Pancreas (tissue), 10 donors: ENCODE results near the gene PANX2. TPM values are rescaled to one million over a fixed set of nuclear protein-coding genes. Genes with fewer than 3 reads are reported as not detected.

Source experiments
- ATAC-seq, 4 donors: fragments of 200-7000 bp; cut with Tn5 transposase; one replicate each; pipeline versions ENCODE4 v1.8.0 to v1.9.1; 2020; ENCODE audit warnings: mild to moderate bottlenecking in 4 of 4, moderate library complexity in 4 of 4
- DNase-seq, 6 donors: peaks; one replicate each; pipeline ENCODE4 v3.0.0-alpha.2; 2020
- FAIRE-seq: peaks from 2 replicates; lab custom pipeline; 2012; peaks lifted over from hg19 to GRCh38; lab: Jason Lieb, UNC
- H3K27ac ChIP-seq, 4 donors: fragments of 200-600 bp; sonication (generic); 1 replicate in 3 of 4; 2 replicates in 1 of 4; pipeline versions ENCODE4 v1.5.0 to v1.8.0; 2020
- H3K27me3 ChIP-seq, 4 donors: fragments of 200-600 bp; one replicate each; pipeline ENCODE4 v1.8.0; 2021
- H3K36me3 ChIP-seq, 3 donors: fragments of 200-600 bp; sonication (generic) in 1 of 3; one replicate each; pipeline versions ENCODE4 v1.5.0 to v1.8.0; 2020 to 2021
- H3K4me1 ChIP-seq, 3 donors: fragments of 200-600 bp; one replicate each; pipeline ENCODE4 v1.8.0; 2021
- H3K4me3 ChIP-seq, 4 donors: fragments of 200-600 bp; sonication (generic) in 2 of 4; one replicate each; pipeline versions ENCODE4 v1.5.0 to v1.8.0; 2020 to 2021
- H3K9me3 ChIP-seq, 4 donors: fragments of 200-600 bp; one replicate each; pipeline ENCODE4 v1.8.0; 2021
- CTCF ChIP-seq, 4 donors: fragments of 200-600 bp; sonication (generic) in 3 of 4; IDR thresholded peaks; one replicate each; pipeline versions ENCODE4 v1.5.0 to v1.8.0; 2021; ENCODE audit warnings: antibody characterized with exemption in 4 of 4
- WGBS, 2 donors: extraction: QIAGEN DNeasy Blood & Tissue Kit; methylation state at CpG; one replicate each; pipeline ENCODE4 v1.1.7; 2013; 5-methylcytosine and 5-hydroxymethylcytosine counted together
- intact Hi-C, 3 donors: fragments of 100-400 bp; cut with DNase I; formaldehyde crosslinking; loops; one replicate each; pipeline versions ENCODE4 v1.11.1 to v1.14.2; 2022
- polyA plus RNA-seq, 2 donors: library from polyadenylated mRNA; stranded (reverse); fragments of 200-250 nt; gene quantifications; one replicate each; pipeline ENCODE4 v1.2.3, GENCODE V29; 2013
- total RNA-seq, 6 donors: library from RNA; stranded (reverse); fragmentation: NEBNext Ultra II Directional in 4 of 6; extraction: Animal tissue kit (Norgen Biotek cat#: 25700) in 4 of 6; gene quantifications; one replicate each; pipeline versions ENCODE4 v1.2.1 to v1.2.4, GENCODE V29; 2021 to 2023
- donor health status: healthy with polysubstance abuse.
- donor health status: DM: no; HTN: no; CAD: no; lungs with moderate emphysema.
- donor health status: DM: no; HTN: no; CAD: no.
- donor health status: control.
- donor health status: control.
- donor health status: Bipolar disorder and iron deficiency.
- donor health status: DM: yes; HTN: yes; CAD: no.
- donor health status: DM: no; HTN: no; CAD: no.
- donor health status: DM: no; HTN: no; CAD: no.
- donor health status: DM: yes; HTN: yes; CAD: no.

Gene PANX2
- total and polyA plus RNA-seq, 8 donors: 0.31 to 3.5 (median 0.67) TPM

DNA sequence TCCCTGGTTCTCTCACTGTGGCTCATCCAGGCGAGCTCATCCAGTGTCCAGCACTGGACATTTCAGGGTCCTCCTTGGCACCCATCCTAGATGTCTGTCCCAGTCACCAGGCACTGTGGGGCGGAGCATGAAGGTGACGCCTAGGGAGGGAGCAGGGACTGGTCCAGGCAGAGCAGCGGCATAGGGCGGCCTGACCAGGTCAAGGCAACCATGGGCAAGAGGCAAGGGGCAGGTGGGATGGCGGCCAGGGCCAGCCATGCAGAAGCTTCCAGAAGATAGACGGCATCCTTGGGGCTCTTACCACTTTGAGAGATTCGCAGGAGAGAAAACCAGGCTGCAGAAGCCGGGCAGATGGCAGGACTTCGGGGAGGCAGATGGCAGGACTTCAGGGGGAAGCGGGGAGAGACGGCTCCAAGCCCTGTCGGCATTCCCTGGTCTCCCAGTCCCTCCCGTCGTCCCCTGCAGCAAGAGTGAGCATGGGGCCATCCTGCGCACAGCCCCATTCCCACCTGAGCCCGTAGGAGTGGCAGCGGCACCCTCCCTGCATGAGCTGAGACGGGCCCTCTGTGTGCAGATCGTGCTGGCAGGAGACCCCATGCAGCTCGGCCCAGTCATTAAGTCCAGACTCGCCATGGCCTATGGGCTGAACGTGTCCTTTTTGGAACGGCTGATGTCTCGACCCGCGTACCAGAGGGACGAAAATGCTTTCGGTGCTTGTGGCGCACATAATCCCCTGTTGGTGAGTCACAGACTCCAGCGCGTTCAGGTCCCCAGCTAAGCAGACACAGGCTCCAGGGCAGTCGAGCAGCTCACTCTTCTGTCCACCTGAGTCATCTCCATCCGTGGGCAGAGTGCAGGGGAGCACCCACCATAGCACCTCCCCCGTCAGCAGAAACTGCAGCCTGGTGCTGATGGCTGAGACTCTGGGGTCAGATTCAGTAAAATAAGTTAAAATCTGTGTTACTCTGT, 20.1 kb upstream of the PANX2 start:
- Histone ChIP-seq H3K4me3 (no peak overlapping the region), H3K27ac (no peak overlapping the region), H3K27me3 (no peaks in the 10 kb centered on the region), H3K9me3 (no peaks in the 10 kb centered on the region), H3K4me1 (no peaks in the 10 kb centered on the region), H3K36me3 (no peaks in the 10 kb centered on the region)
- intact Hi-C loops: no loop called here
- FAIRE-seq (no peak), DNase-seq (peak in 1 of 6 donors; percentile 70), ATAC-seq (no peak)
- no peak for TF ChIP-seq CTCF (IDR thresholded peaks at IDR 0.05)
- WGBS, 2 donors: 80 to 83% methylated on average over 35 of the region's 35 CpGs

GRCh38 chr22:50151571-50152537, 18.7 kb upstream of the PANX2 start:
- Histone ChIP-seq H3K27me3 (no peaks in the 10 kb centered on the region), H3K36me3 (no peaks in the 10 kb centered on the region), H3K27ac (no peak overlapping the region), H3K4me1 (no peaks in the 10 kb centered on the region), H3K9me3 (no peaks in the 10 kb centered on the region), H3K4me3 (no peak overlapping the region)
- ATAC-seq (no peak), FAIRE-seq (no peak), DNase-seq (no peak)
- 80 to 83% methylated on average over 33 of the region's 33 CpGs for WGBS, 2 donors
- intact Hi-C loops: no loop called here
- no peak for TF ChIP-seq CTCF (IDR thresholded peaks at IDR 0.05)

DNA sequence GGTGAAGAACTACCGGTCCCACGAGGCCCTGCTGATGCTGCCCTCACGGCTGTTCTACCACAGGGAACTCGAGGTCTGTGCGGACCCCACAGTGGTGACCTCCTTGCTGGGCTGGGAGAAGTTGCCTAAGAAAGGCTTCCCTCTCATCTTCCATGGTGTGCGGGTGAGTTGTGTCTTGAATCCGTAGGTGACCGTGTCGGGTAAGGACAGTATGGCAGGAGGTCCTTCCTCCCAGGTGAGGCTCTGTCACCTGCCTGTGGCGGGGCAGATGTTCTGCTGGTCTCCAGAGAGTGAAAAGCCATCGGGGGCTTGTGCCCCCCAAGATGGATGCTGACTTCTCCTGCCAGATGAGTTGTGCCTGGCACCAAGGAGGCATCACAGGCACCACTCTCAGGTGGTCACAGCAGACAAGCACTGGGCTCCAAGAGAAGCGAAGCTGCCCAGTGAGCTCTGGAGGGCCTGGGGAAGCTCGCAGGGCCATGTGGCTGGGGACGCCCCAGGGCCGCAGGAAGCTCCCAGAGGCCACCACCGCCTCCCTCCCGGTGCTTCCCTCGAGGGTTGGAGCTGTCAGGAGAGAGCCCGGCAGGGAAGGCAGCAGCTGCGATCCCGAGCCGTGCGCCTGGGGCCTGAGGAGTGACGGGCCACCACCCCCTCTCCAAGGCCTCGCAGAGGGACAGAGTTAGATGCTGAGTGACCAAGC, 17.3 kb upstream of the PANX2 start:
- intact Hi-C loops: no loop called here
- H3K9me3 ChIP-seq: no peaks in the 10 kb centered on the region
- WGBS, 2 donors: 75 to 81% methylated on average over 25 of the region's 25 CpGs
- DNase-seq (no peak), FAIRE-seq (no peak), ATAC-seq (no peak)
- H3K36me3 ChIP-seq: no peaks in the 10 kb centered on the region
- no peak for TF ChIP-seq CTCF (IDR thresholded peaks at IDR 0.05)
- no peaks in the 10 kb centered on the region for H3K27me3 ChIP-seq
- H3K27ac ChIP-seq: no peak overlapping the region
- no peaks in the 10 kb centered on the region for H3K4me1 ChIP-seq
- no peak overlapping the region for H3K4me3 ChIP-seq

GRCh38 chr22:50153756-50154140, 16.8 kb upstream of the PANX2 start:
- Histone ChIP-seq H3K36me3 (no peaks in the 10 kb centered on the region), H3K4me1 (no peaks in the 10 kb centered on the region), H3K9me3 (no peaks in the 10 kb centered on the region), H3K27ac (no peak overlapping the region), H3K4me3 (no peak overlapping the region), H3K27me3 (no peaks in the 10 kb centered on the region)
- FAIRE-seq (no peak), DNase-seq (no peak), ATAC-seq (no peak)
- intact Hi-C loops: no loop called here
- WGBS, 2 donors: 70 to 84% methylated on average over 7 of the region's 7 CpGs
- no peak for TF ChIP-seq CTCF (IDR thresholded peaks at IDR 0.05)
